Tibial artery (tissue), 4 donors: ENCODE data around the gene CNN2.

Experiments used
- DNase-seq, 2 donors: peaks; one replicate each; pipeline ENCODE4 v3.0.0-alpha.2; 2019
- H3K27ac ChIP-seq, 2 donors: fragments of 200-600 bp; sonication (generic) in 1 of 2; 1 replicate in 1 of 2; 2 replicates in 1 of 2; pipeline ENCODE4 v1.5.1; 2018 to 2019; ENCODE audit warnings: mild to moderate bottlenecking in 1 of 2
- H3K27me3 ChIP-seq, 2 donors: fragments of 200-600 bp; sonication (generic) in 1 of 2; one replicate each; pipeline versions ENCODE4 v1.5.1 to v1.6.0; 2016 to 2019
- H3K36me3 ChIP-seq, 3 donors: fragments of 200-600 bp; sonication (generic) in 2 of 3; one replicate each; pipeline ENCODE4 v1.5.1; 2016 to 2019; ENCODE audit warnings: mild to moderate bottlenecking in 2 of 3
- H3K4me1 ChIP-seq, 4 donors: fragments of 200-600 bp; sonication (generic) in 2 of 4; 1 replicate in 3 of 4; 2 replicates in 1 of 4; pipeline ENCODE4 v1.5.1; 2016 to 2019
- H3K4me3 ChIP-seq, 2 donors: fragments of 200-600 bp; sonication (generic) in 1 of 2; 1 replicate in 1 of 2; 2 replicates in 1 of 2; pipeline ENCODE4 v1.5.1; 2018 to 2019; ENCODE audit warnings: mild to moderate bottlenecking in 2 of 2
- H3K9me3 ChIP-seq, 3 donors: fragments of 200-600 bp; sonication (generic) in 1 of 3; one replicate each; pipeline ENCODE4 v1.5.1; 2016 to 2019
- CTCF ChIP-seq, 2 experiments: fragments of 200-600 bp in 1 of 2; fragments of 450-650 bp in 1 of 2; IDR thresholded peaks; one replicate each; pipeline ENCODE4 v1.5.1; 2017 to 2019; ENCODE audit warnings: antibody characterized with exemption in 2 of 2, mild to moderate bottlenecking in 1 of 2, moderate library complexity in 1 of 2
- intact Hi-C: fragments of 100-400 bp; cut with DNase I; formaldehyde crosslinking; loops from one replicate; pipeline ENCODE4 v1.15.0; 2023; ENCODE audit warnings: low total_unique reads

The CNN2 gene

GRCh38 chr19:1026783-1027649 is 608 bp downstream of the CNN2 start:
- H3K4me3 ChIP-seq = peak overlapping the region; percentile 81 to 94
- TF ChIP-seq CTCF (IDR thresholded peaks at IDR 0.05) = no peak
- peaks cover 5 to 23% (median 5%) of the 10 kb centered on the region in 3 donors for H3K36me3 ChIP-seq
- H3K4me1 ChIP-seq = peaks cover 0 to 56% (median 38%) of the 10 kb centered on the region in 4 donors
- no peaks in the 10 kb centered on the region for H3K27me3 ChIP-seq
- H3K27ac ChIP-seq = peak overlapping the region; percentile 98 to 99
- intact Hi-C loops = no loop called here
- no peak for DNase-seq
- H3K9me3 ChIP-seq = no peaks in the 10 kb centered on the region

- no peak for DNase-seq
- H3K4me3 ChIP-seq = peak overlapping the region; percentile 81 to 94
- intact Hi-C loops = no loop called here
- H3K27ac ChIP-seq = peak overlapping the region; percentile 98 to 99
- H3K9me3 ChIP-seq = no peaks in the 10 kb centered on the region
- TF ChIP-seq CTCF (IDR thresholded peaks at IDR 0.05) = no peak
- H3K36me3 ChIP-seq = peaks cover 12 to 30% (median 12%) of the 10 kb centered on the region in 3 donors
- no peaks in the 10 kb centered on the region for H3K27me3 ChIP-seq
- peaks cover 0 to 49% (median 31%) of the 10 kb centered on the region in 4 donors for H3K4me1 ChIP-seq
These were observed 1.2 kb downstream of the CNN2 start for GRCh38 chr19:1027650-1028061.

GRCh38 chr19:1028062-1028926 is 1.9 kb downstream of the CNN2 start:
- peak overlapping the region; percentile 98 to 99 for H3K27ac ChIP-seq
- peak overlapping the region; percentile 81 to 94 for H3K4me3 ChIP-seq

GRCh38 chr19:1032264-1032867 is 6.0 kb downstream of the CNN2 start:
- H3K27ac ChIP-seq = no peak overlapping the region
- intact Hi-C loops = no loop called here
- H3K4me1 ChIP-seq = peaks cover 0 to 26% (median 21%) of the 10 kb centered on the region in 4 donors
- DNase-seq = no peak
- no peaks in the 10 kb centered on the region for H3K9me3 ChIP-seq
- no peak overlapping the region for H3K4me3 ChIP-seq
- H3K36me3 ChIP-seq = peaks cover 43 to 63% (median 44%) of the 10 kb centered on the region in 3 donors
- no peaks in the 10 kb centered on the region for H3K27me3 ChIP-seq
- no peak for TF ChIP-seq CTCF (IDR thresholded peaks at IDR 0.05)

More at GRCh38 chr19:1028062-1028926, 1.9 kb downstream of the CNN2 start:
- H3K27me3 ChIP-seq = no peaks in the 10 kb centered on the region
- peaks cover 0 to 43% (median 28%) of the 10 kb centered on the region in 4 donors for H3K4me1 ChIP-seq
- intact Hi-C loops = no loop called here
- peaks cover 18 to 36% (median 18%) of the 10 kb centered on the region in 3 donors for H3K36me3 ChIP-seq
- H3K9me3 ChIP-seq = no peaks in the 10 kb centered on the region
- no peak for TF ChIP-seq CTCF (IDR thresholded peaks at IDR 0.05)
- peak; percentile 67 to 88 for DNase-seq

GRCh38 chr19:1035998-1036621 is 9.7 kb downstream of the CNN2 start:
- Histone ChIP-seq H3K36me3 (peaks cover 46 to 57% (median 46%) of the 10 kb centered on the region in 3 donors), H3K27me3 (no peaks in the 10 kb centered on the region), H3K27ac (no peak overlapping the region), H3K9me3 (no peaks in the 10 kb centered on the region), H3K4me3 (no peak overlapping the region), H3K4me1 (peaks cover 0 to 35% (median 23%) of the 10 kb centered on the region in 4 donors)
- intact Hi-C loops = no loop called here
- DNase-seq = no peak
- no peak for TF ChIP-seq CTCF (IDR thresholded peaks at IDR 0.05)
